Astrocyte of the spinal cord (primary cell): Measurements from ENCODE around the gene NCMAP.
"Not testable (repeated sequence)": the region's sequence is repeated elsewhere in the genome, so short reads cannot be mapped to it uniquely, and the experiment has no call there.

Source experiments
- DNase-seq: peaks from one replicate; pipeline ENCODE4 v3.0.0; 2011; ENCODE audit warnings: low read depth, low spot score
- H3K4me3 ChIP-seq: 2 replicates; pipeline ENCODE4 v1.5.1; 2011; ENCODE audit warnings: low read depth, mild to moderate bottlenecking, low read length, moderate library complexity
- in situ Hi-C: cut with HindIII; loops from 2 replicates; pipeline ENCODE4 v1.10.0; 2017; ENCODE audit warnings: low sequenced_read_pairs
- TF ChIP-seq, protein P1 (sequence below): IDR thresholded peaks from 2 replicates; pipeline ENCODE4 v1.5.1; 2012; ENCODE audit warnings: low read depth, mild to moderate bottlenecking, low read length, inconsistent platforms

NCMAP gene, protein sequence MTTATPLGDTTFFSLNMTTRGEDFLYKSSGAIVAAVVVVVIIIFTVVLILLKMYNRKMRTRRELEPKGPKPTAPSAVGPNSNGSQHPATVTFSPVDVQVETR

DNA sequence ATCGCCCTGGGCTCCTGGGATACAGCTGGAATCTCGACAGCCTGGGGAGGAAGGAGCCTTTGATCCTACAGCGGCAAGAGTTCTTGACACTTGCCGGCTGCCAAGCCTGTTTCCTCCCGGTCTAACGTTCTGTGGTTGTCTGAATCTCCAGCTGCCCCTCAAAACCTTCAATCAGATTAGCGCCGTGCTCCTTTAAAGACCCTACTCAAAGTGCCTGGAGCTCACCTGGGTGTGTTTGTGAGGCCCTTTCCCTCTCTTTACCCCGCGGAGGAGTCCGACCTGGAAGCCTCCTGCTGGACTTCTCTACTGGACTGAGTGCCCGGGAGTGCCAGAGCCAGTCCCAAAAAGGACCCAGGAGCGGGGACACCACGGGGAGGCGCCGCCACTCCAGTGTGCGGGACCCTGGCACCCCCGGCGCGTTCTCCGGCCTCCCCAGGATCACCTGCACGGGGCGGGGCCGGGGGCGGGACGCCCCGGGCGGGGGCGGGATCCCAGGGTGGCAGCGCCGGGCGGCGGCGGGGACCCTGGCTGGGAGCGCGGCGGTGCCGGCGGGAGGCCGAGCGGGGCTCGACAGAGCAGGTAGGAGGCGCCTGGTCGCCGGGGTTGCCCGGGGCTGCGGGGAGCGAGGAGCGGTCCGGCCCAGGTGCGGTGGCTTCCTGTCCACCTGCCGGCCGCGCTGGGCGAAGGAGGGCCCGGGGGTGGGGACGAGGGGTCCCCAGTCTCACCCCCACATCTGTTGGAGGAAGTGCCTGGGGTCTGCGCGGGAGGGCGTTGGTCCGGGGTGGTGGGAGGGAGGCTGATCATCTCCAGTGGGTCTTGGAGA is at the start of gene NCMAP:
NCMAP (plus strand) TSS at position 497 of the 823 bp plus-strand sequence. CDS start 39,344 bp downstream, outside the sequence.
- no peak within 1 kb of the TSS for H3K4me3 ChIP-seq

DNA sequence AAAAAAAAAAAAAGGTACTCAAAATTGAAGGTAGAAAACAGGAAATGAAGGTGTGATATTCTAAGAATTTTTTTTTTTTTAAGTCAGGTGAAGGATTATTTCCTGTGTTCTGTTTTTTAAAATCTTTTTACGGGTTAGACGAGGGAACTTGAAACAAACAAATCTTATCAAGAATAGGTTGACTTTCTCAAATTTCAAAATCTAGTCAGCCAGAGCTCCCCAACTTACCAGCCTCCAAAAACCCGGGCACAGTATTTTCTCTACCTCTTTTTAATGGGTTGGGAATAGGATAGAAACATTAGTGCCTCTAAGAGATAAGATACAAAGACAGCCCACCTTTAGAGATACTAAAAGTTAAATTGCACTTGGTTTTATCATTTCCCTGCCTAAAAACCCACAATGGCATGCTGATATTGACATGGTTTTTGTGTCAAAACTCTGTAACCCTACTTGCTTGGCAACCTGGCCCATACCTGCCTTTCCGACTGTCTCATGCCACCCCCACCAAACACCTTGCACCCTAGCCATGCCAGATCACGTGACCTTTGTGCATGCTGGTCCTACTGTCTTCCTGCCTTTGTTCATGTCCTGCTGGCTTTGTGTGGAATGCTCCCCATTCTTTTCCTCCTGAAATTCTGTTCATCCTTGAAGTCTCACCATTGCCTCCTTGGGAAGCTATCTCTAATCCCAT is 49.1 kb upstream of the NCMAP start:
- in situ Hi-C loops = no loop called here
- TF ChIP-seq, protein P1, sequence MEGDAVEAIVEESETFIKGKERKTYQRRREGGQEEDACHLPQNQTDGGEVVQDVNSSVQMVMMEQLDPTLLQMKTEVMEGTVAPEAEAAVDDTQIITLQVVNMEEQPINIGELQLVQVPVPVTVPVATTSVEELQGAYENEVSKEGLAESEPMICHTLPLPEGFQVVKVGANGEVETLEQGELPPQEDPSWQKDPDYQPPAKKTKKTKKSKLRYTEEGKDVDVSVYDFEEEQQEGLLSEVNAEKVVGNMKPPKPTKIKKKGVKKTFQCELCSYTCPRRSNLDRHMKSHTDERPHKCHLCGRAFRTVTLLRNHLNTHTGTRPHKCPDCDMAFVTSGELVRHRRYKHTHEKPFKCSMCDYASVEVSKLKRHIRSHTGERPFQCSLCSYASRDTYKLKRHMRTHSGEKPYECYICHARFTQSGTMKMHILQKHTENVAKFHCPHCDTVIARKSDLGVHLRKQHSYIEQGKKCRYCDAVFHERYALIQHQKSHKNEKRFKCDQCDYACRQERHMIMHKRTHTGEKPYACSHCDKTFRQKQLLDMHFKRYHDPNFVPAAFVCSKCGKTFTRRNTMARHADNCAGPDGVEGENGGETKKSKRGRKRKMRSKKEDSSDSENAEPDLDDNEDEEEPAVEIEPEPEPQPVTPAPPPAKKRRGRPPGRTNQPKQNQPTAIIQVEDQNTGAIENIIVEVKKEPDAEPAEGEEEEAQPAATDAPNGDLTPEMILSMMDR = no peak
- H3K4me3 ChIP-seq = no peak overlapping the region
- no peak for DNase-seq

More for the DNA sequence above, at the start of gene NCMAP:
- TF ChIP-seq, protein P1 = no peak
- in situ Hi-C loops = no loop called here
- no peak for DNase-seq

DNA sequence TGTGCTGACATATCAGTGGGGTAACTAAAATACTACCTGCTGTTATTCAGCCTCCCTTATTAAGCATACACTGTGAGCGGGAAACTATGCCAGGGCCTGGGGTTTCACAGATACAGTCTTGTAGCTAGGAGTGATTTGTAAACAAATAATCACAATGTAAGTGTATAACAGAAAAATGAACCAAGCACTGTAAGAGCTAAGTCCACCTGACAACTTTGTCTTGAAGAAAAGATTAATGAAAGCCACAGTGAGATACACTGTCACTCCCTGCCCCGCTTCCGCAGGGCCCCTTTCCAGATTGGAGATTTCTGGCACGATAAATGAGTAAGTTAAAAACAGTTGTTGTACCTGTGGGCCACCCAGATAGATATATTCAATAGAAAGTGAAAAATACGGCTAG is 48.5 kb upstream of the NCMAP start:
- TF ChIP-seq, protein P1 = no peak
- DNase-seq = no peak
- no peak overlapping the region for H3K4me3 ChIP-seq
- in situ Hi-C loops = no loop called here

DNA sequence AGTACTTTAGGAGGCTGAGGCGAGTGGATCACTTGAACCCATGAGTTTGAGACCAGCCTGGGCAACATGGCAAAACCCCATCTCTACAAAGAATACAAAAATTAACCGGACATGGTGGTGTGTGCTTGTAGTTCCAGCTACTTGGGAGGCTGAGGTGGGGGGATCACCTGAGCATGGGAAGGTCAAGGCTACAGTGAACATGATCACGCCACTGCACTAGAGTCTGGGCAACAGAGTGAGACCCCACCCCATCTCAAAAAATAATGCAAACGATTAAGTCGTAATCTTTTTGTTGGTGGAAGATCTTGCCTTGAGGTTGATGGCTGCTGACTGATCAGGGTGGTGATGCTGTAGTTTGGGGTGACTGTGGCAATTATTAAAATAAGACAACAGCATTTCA is 47.0 kb upstream of the NCMAP start:
- TF ChIP-seq, protein P1 = no peak

DNA sequence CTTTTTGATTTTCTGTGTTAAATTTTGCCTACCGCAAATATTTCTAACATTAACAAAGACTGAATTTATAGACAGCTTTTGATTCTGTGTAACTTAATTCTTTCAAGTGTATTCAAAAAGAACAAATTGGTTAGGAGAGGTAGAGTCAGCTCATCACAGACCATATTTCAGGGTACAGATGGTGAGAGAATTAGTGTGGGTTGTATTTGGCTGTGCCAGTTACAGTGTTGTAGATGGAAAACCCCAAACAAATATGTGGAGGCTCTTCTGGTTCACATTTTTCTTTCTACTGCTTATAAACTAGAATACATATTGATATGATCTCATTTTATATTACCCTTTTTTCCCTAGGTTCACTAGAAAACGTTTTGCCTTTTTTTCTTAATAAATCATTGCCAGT is 42.2 kb upstream of the NCMAP start:
- in situ Hi-C loops = no loop called here
- no peak for DNase-seq
- no peak overlapping the region for H3K4me3 ChIP-seq
- TF ChIP-seq, protein P1 = no peak

More for the DNA sequence above, 47.0 kb upstream of the NCMAP start:
- in situ Hi-C loops = no loop called here
- DNase-seq = no peak
- no peak overlapping the region for H3K4me3 ChIP-seq

DNA sequence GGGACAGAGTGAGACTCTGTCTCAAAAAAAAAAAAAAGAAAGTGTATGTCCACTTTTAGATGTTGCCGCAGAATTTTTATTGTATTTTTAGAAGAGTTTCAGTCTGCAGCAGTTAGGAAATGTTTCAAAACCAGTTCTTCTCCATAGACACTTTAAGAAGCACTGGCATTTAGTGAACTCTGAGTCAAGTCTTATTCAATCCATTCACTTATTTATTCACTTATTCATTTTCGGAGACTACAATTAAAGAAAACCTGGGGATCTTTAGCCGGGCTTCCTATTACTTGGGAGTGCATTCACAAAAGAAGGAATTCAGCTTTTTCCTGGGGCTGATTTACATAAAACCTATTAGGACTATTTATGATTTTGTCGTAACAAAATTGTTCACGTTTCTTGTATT is 40.9 kb upstream of the NCMAP start:
- DNase-seq = no peak
- in situ Hi-C loops = no loop called here
- H3K4me3 ChIP-seq = no peak overlapping the region
- TF ChIP-seq, protein P1 = no peak

DNA sequence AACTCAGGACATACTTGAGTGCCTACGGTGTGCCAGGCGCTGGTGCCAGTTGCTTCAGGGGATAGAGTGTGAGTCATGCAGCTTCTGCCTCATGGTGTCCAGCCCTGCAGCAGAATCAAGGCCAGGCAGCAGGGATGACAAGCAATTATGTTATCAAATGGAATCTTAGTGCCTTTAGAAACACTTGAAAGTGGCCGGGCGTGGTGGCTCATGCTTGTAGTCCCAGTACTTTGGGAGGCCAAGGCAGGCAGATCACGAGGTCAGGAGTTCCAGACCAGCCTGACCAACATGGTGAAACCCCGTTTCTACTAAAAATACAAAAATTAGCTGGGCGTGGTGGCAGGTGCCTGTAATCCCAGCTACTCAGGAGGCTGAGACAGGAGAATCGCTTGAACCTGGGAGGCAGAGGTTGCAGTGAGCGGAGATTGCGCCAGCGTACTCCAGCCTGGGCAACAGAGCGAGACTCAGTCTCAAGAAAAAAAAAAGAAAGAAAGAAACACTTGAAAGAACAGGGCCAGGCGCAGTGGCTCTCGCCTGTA is 40.1 kb upstream of the NCMAP start:
- DNase-seq = peak; percentile 33
- H3K4me3 ChIP-seq, in situ Hi-C loops: not testable (repeated sequence)
